Activated CD4-positive, alpha-beta T cell treated with anti-CD3 and anti-CD28 coated beads for 4 hours (primary cell): ENCODE data around the gene MAB21L1.

Experiments used
- DNase-seq, 2 donors: peaks; one replicate each; pipeline ENCODE4 v3.0.0-alpha.2; 2020

MAB21L1 gene

GRCh38 chr13:35475960-35476943, at the start of gene MAB21L1:
TSS of gene MAB21L1 (minus strand) at chr13:35476689. CDS start at chr13:35476138, 551 bp downstream.
- DNase-seq, result no peak

GRCh38 chr13:35524171-35524570, 47.7 kb upstream of the MAB21L1 start:
- DNase-seq, result no peak

- DNase-seq, result no peak
Observed at GRCh38 chr13:35518337-35518946, 42.0 kb upstream of the MAB21L1 start.

GRCh38 chr13:35514801-35515502, 38.5 kb upstream of the MAB21L1 start:
- no peak for DNase-seq

- no peak for DNase-seq
Observed at GRCh38 chr13:35514061-35514477, 37.6 kb upstream of the MAB21L1 start.

GRCh38 chr13:35512271-35512920, 35.9 kb upstream of the MAB21L1 start:
- no peak for DNase-seq

GRCh38 chr13:35502456-35502855, 26.0 kb upstream of the MAB21L1 start:
- no peak for DNase-seq

GRCh38 chr13:35501661-35502235, 25.3 kb upstream of the MAB21L1 start:
- no peak for DNase-seq

GRCh38 chr13:35500144-35500543, 23.7 kb upstream of the MAB21L1 start:
- no peak for DNase-seq

GRCh38 chr13:35499676-35500075, 23.2 kb upstream of the MAB21L1 start:
- no peak for DNase-seq

- DNase-seq, result no peak
Observed at GRCh38 chr13:35499196-35499662, 22.7 kb upstream of the MAB21L1 start.

GRCh38 chr13:35498231-35498630, 21.7 kb upstream of the MAB21L1 start:
- DNase-seq, result no peak

GRCh38 chr13:35496761-35497386, 20.4 kb upstream of the MAB21L1 start:
- DNase-seq, result no peak

GRCh38 chr13:35496006-35496405, 19.5 kb upstream of the MAB21L1 start:
- no peak for DNase-seq

- DNase-seq, result no peak
Observed at GRCh38 chr13:35489050-35489449, 12.6 kb upstream of the MAB21L1 start.

GRCh38 chr13:35485424-35485823, 8.9 kb upstream of the MAB21L1 start:
- no peak for DNase-seq

- DNase-seq, result no peak
Observed at GRCh38 chr13:35484384-35484783, 7.9 kb upstream of the MAB21L1 start.

- no peak for DNase-seq
Observed at GRCh38 chr13:35483761-35484160, 7.3 kb upstream of the MAB21L1 start.

GRCh38 chr13:35482527-35482926, 6.0 kb upstream of the MAB21L1 start:
- DNase-seq, result no peak

GRCh38 chr13:35481777-35482176, 5.3 kb upstream of the MAB21L1 start:
- DNase-seq, result no peak

- DNase-seq, result no peak
Observed at GRCh38 chr13:35480346-35480745, 3.9 kb upstream of the MAB21L1 start.

- DNase-seq, result no peak
Observed at GRCh38 chr13:35479706-35480105, 3.2 kb upstream of the MAB21L1 start.
